Measurements from ENCODE around the gene SFXN5.

- TF ChIP-seq, protein P1, sequence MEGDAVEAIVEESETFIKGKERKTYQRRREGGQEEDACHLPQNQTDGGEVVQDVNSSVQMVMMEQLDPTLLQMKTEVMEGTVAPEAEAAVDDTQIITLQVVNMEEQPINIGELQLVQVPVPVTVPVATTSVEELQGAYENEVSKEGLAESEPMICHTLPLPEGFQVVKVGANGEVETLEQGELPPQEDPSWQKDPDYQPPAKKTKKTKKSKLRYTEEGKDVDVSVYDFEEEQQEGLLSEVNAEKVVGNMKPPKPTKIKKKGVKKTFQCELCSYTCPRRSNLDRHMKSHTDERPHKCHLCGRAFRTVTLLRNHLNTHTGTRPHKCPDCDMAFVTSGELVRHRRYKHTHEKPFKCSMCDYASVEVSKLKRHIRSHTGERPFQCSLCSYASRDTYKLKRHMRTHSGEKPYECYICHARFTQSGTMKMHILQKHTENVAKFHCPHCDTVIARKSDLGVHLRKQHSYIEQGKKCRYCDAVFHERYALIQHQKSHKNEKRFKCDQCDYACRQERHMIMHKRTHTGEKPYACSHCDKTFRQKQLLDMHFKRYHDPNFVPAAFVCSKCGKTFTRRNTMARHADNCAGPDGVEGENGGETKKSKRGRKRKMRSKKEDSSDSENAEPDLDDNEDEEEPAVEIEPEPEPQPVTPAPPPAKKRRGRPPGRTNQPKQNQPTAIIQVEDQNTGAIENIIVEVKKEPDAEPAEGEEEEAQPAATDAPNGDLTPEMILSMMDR (IDR thresholded peaks at IDR 0.05): no peak
- no peak for TF ChIP-seq POLR2A (IDR thresholded peaks at IDR 0.05)
Measured at GRCh38 chr2:72998234-72998651, 73.3 kb downstream of the SFXN5 start.

Data from Peyer's patch (tissue), 4 donors.